GM21390 (cell line): ENCODE results near the gene CELSR1.

Source experiments
- ATAC-seq: cut with Tn5 transposase; IDR thresholded peaks from one replicate; pipeline ENCODE4 v1.9.1; 2021; ENCODE audit not compliant: unreplicated experiment

Gene CELSR1

GRCh38 chr22:46551996-46552395, 14.6 kb upstream of the CELSR1 start:
- no peak for ATAC-seq

- ATAC-seq: no peak
Observed at GRCh38 chr22:46551321-46551720, 13.9 kb upstream of the CELSR1 start.

GRCh38 chr22:46549971-46550641, 12.7 kb upstream of the CELSR1 start:
- ATAC-seq: no peak

GRCh38 chr22:46549563-46549840, 12.1 kb upstream of the CELSR1 start:
- ATAC-seq: no peak

- ATAC-seq: no peak
Observed at GRCh38 chr22:46547883-46548244, 10.4 kb upstream of the CELSR1 start.

GRCh38 chr22:46547179-46547882, 9.9 kb upstream of the CELSR1 start:
- no peak for ATAC-seq

GRCh38 chr22:46546466-46547178, 9.2 kb upstream of the CELSR1 start:
- ATAC-seq: no peak

GRCh38 chr22:46545086-46545792, 7.8 kb upstream of the CELSR1 start:
- ATAC-seq: no peak

- peak; percentile 66 for ATAC-seq
Observed at GRCh38 chr22:46542011-46542985, 4.9 kb upstream of the CELSR1 start.

GRCh38 chr22:46541536-46541935, 4.1 kb upstream of the CELSR1 start:
- ATAC-seq: no peak

- no peak for ATAC-seq
Observed at GRCh38 chr22:46540874-46541273, 3.5 kb upstream of the CELSR1 start.

GRCh38 chr22:46539169-46539568, 1.7 kb upstream of the CELSR1 start:
- ATAC-seq: no peak

- no peak for ATAC-seq
Observed at GRCh38 chr22:46538814-46539160, 1.4 kb upstream of the CELSR1 start.

- ATAC-seq: no peak
Observed at GRCh38 chr22:46537946-46538813, 760 bp upstream of the CELSR1 start.

- ATAC-seq: no peak
Observed at GRCh38 chr22:46536537-46537224, 739 bp downstream of the CELSR1 start.

GRCh38 chr22:46535876-46536536, 1.4 kb downstream of the CELSR1 start:
- ATAC-seq: no peak

- no peak for ATAC-seq
Observed at GRCh38 chr22:46534901-46535630, 2.4 kb downstream of the CELSR1 start.

GRCh38 chr22:46534177-46534776, 3.1 kb downstream of the CELSR1 start:
- ATAC-seq: no peak
